Measurements from ENCODE around the gene HOXB7. TPM values are rescaled to one million over a fixed set of nuclear protein-coding genes. Genes with fewer than 3 reads are reported as not detected.

Gene HOXB7
- total RNA-seq, 1 experiment from 2014 or later = not detected

- no peak for TF ChIP-seq GTF2I (CRISPR knock-in tag; conservative IDR thresholded peaks at IDR 0.05)
- no peak for TF ChIP-seq IRF2 (CRISPR knock-in tag; IDR thresholded peaks at IDR 0.05; ENCODE audit: borderline replicate concordance, low read depth)
- no peak for TF ChIP-seq ZNF219 (CRISPR knock-in tag; IDR thresholded peaks at IDR 0.05; ENCODE audit: borderline replicate concordance)
- no peak for TF ChIP-seq E2F5 (CRISPR knock-in tag; IDR thresholded peaks at IDR 0.05)
- no peak for TF ChIP-seq MYBL2 (CRISPR knock-in tag; IDR thresholded peaks at IDR 0.05)
- TF ChIP-seq ZMAT4 (CRISPR knock-in tag; IDR thresholded peaks at IDR 0.05) = no peak
- no peak for TF ChIP-seq EMX1 (CRISPR knock-in tag; IDR thresholded peaks at IDR 0.05)
- no peak for TF ChIP-seq SP1 (CRISPR knock-in tag; conservative IDR thresholded peaks at IDR 0.05)
- no peak for TF ChIP-seq PRRX2 (CRISPR knock-in tag; IDR thresholded peaks at IDR 0.05)
- TF ChIP-seq NFATC4 (CRISPR knock-in tag; IDR thresholded peaks at IDR 0.05) = no peak
- TF ChIP-seq ZNF416 (CRISPR knock-in tag; IDR thresholded peaks at IDR 0.05) = no peak
- no peak for TF ChIP-seq FOXJ3 (CRISPR knock-in tag; IDR thresholded peaks at IDR 0.05; ENCODE audit: borderline replicate concordance)
- no peak for TF ChIP-seq RELA (CRISPR knock-in tag; IDR thresholded peaks at IDR 0.05; ENCODE audit: borderline replicate concordance)
- no peak for TF ChIP-seq ZNF232 (CRISPR knock-in tag; IDR thresholded peaks at IDR 0.05)
- TF ChIP-seq GABPB1 (CRISPR knock-in tag; IDR thresholded peaks at IDR 0.05) = no peak
- no peak for TF ChIP-seq ATF3 (CRISPR knock-in tag; conservative IDR thresholded peaks at IDR 0.05)
- TF ChIP-seq E2F1 (CRISPR knock-in tag; IDR thresholded peaks at IDR 0.05) = no peak
- no peak for TF ChIP-seq MLX (CRISPR knock-in tag; IDR thresholded peaks at IDR 0.05)
- ChIA-PET POLR2A (no interaction called here), CTCF (interaction anchor here (0.8 to 1.1 kb wide), 2 partner anchors 18 to 67 kb away, joined by 3 to 4 read pairs; no protein-coding TSS in a partner anchor)
- Mint-ChIP-seq H3K9me3 (no peaks in the 10 kb centered on the region), H3K27ac (no peak overlapping the region), H3K36me3 (no peaks in the 10 kb centered on the region), H3K4me1 (peaks cover 33% of the 10 kb centered on the region), H3K4me3 (no peak overlapping the region), H3K27me3 (ENCODE audit: low read depth) (no peaks in the 10 kb centered on the region)
- no peak for ATAC-seq
- DNase-seq (ENCODE audit: low spot score) = no peak
Measured at GRCh38 chr17:48569240-48569582, 41.6 kb downstream of the HOXB7 start.

- H3K4me3 Mint-ChIP-seq = 0 out of 2 replicates have a peak overlapping the region, but pooled peaks have one; percentile 25
- CTCF ChIA-PET = interaction anchor here (0.6 to 1.1 kb wide), 2 partner anchors 18 to 68 kb away, joined by 3 to 4 read pairs (median 4); no protein-coding TSS in a partner anchor
- ATAC-seq = no peak
- POLR2A ChIA-PET = no interaction called here
- H3K27me3 Mint-ChIP-seq (ENCODE audit: low read depth) = peaks cover 4% of the 10 kb centered on the region; the same call in 1 of the 2 replicates
- H3K27ac Mint-ChIP-seq = no peak overlapping the region
- H3K4me1 Mint-ChIP-seq = peaks cover 33% of the 10 kb centered on the region
- H3K36me3 Mint-ChIP-seq = no peaks in the 10 kb centered on the region
- no peaks in the 10 kb centered on the region for H3K9me3 Mint-ChIP-seq
- no peak for DNase-seq (ENCODE audit: low spot score)
- no peak for TF ChIP-seq E2F4 (CRISPR knock-in tag; IDR thresholded peaks at IDR 0.05; ENCODE audit: borderline replicate concordance, low read depth)
- TF ChIP-seq MYBL2 (CRISPR knock-in tag; IDR thresholded peaks at IDR 0.05) = no peak
- no peak for TF ChIP-seq PRRX2 (CRISPR knock-in tag; IDR thresholded peaks at IDR 0.05)
- TF ChIP-seq PRDM15 (CRISPR knock-in tag; IDR thresholded peaks at IDR 0.05) = no peak
- peak; percentile 42 for TF ChIP-seq USF2 (CRISPR knock-in tag; IDR thresholded peaks at IDR 0.05)
- TF ChIP-seq MAX (CRISPR knock-in tag; IDR thresholded peaks at IDR 0.05) = no peak
- TF ChIP-seq ESRRA (CRISPR knock-in tag; IDR thresholded peaks at IDR 0.05; ENCODE audit: borderline replicate concordance) = no peak
- TF ChIP-seq USF1 (CRISPR knock-in tag; IDR thresholded peaks at IDR 0.05) = peak; percentile 17; the same call in 1 of the 2 replicates
Measured at GRCh38 chr17:48568499-48569239, 42.1 kb downstream of the HOXB7 start.
